Measurements from ENCODE around the gene NSD2. TPM values are rescaled to one million over a fixed set of nuclear protein-coding genes. Genes with fewer than 3 reads are reported as not detected.

The NSD2 gene
- total RNA-seq, 1 donor from 2014 or later = 138 TPM

DNA sequence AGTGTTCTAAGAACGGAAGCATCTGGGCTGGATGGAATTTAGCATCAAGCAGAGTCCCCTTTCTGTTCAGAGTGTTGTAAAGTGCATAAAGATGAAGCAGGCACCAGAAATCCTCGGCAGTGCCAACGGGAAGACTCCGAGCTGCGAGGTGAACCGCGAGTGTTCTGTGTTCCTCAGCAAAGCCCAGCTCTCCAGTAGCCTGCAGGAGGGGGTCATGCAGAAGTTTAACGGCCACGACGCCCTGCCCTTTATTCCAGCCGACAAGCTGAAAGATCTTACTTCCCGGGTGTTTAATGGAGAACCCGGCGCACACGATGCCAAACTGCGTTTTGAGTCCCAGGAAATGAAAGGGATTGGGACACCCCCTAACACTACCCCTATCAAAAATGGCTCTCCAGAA is 29.4 kb downstream of the NSD2 start:
- H3K27me3 Mint-ChIP-seq (ENCODE audit: unreplicated experiment) = peaks cover 4% of the 10 kb centered on the region
- H3K36me3 Mint-ChIP-seq (ENCODE audit: unreplicated experiment) = peaks cover 8% of the 10 kb centered on the region
- TF ChIP-seq, protein P1, sequence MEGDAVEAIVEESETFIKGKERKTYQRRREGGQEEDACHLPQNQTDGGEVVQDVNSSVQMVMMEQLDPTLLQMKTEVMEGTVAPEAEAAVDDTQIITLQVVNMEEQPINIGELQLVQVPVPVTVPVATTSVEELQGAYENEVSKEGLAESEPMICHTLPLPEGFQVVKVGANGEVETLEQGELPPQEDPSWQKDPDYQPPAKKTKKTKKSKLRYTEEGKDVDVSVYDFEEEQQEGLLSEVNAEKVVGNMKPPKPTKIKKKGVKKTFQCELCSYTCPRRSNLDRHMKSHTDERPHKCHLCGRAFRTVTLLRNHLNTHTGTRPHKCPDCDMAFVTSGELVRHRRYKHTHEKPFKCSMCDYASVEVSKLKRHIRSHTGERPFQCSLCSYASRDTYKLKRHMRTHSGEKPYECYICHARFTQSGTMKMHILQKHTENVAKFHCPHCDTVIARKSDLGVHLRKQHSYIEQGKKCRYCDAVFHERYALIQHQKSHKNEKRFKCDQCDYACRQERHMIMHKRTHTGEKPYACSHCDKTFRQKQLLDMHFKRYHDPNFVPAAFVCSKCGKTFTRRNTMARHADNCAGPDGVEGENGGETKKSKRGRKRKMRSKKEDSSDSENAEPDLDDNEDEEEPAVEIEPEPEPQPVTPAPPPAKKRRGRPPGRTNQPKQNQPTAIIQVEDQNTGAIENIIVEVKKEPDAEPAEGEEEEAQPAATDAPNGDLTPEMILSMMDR (IDR thresholded peaks at IDR 0.05; ENCODE audit: partially characterized antibody, unreplicated experiment) = no peak
- H3K27ac Mint-ChIP-seq (ENCODE audit: unreplicated experiment) = no peak overlapping the region
- H3K4me3 Mint-ChIP-seq (ENCODE audit: unreplicated experiment) = no peak overlapping the region
- no peak for DNase-seq
- H3K4me1 Mint-ChIP-seq (ENCODE audit: low read depth, unreplicated experiment) = peaks cover 16% of the 10 kb centered on the region
- peaks cover 2% of the 10 kb centered on the region for H3K9me3 Mint-ChIP-seq (ENCODE audit: unreplicated experiment)

DNA sequence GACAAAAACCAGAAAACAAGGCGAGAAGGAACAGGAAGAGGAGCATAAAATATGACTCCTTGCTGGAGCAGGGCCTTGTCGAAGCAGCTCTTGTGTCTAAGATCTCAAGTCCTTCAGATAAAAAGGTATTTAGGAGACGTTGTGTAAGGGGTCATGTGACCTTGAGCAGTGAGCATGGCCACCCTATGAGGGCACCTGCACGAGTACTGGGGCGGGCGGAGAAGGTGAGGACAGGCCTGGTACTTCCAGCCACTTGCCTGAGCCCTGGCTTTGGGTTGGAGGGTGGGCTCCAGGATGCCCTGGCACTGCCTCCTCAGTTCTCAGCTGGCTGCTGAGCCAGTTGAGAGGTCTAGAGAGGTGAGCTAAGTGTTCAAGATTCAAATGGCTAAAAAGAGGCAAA is 29.9 kb downstream of the NSD2 start:
- Mint-ChIP-seq H3K4me1 (ENCODE audit: low read depth, unreplicated experiment) (peaks cover 16% of the 10 kb centered on the region), H3K4me3 (ENCODE audit: unreplicated experiment) (no peak overlapping the region), H3K27ac (ENCODE audit: unreplicated experiment) (no peak overlapping the region), H3K36me3 (ENCODE audit: unreplicated experiment) (peaks cover 8% of the 10 kb centered on the region), H3K27me3 (ENCODE audit: unreplicated experiment) (peaks cover 4% of the 10 kb centered on the region), H3K9me3 (ENCODE audit: unreplicated experiment) (peaks cover 2% of the 10 kb centered on the region)
- DNase-seq = no peak
- TF ChIP-seq, protein P1 (IDR thresholded peaks at IDR 0.05; ENCODE audit: partially characterized antibody, unreplicated experiment) = no peak

DNA sequence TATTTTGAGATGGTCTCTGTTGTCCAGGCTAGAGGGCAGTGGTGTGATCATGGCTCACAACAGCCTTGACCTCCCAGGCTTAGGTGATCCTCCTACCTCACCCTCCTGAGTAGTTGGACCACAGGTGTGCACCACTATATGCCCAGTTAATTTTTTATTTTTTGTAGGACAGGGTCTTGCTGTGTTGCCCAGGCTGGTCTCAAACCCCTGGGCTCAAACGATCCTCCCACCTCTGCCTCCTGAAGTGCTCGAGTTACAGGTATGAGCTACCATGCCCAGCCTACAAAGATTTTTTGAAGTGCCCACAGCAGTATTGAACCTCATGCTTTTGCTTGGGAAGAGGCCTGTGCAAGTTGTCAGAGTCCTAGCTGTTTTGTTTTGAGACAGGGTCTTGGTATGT is 31.1 kb downstream of the NSD2 start:
- no peak for DNase-seq
- H3K4me1 Mint-ChIP-seq (ENCODE audit: low read depth, unreplicated experiment) = peaks cover 16% of the 10 kb centered on the region
- TF ChIP-seq, protein P1 (IDR thresholded peaks at IDR 0.05; ENCODE audit: partially characterized antibody, unreplicated experiment) = no peak
- H3K36me3 Mint-ChIP-seq (ENCODE audit: unreplicated experiment) = peaks cover 8% of the 10 kb centered on the region
- peaks cover 2% of the 10 kb centered on the region for H3K9me3 Mint-ChIP-seq (ENCODE audit: unreplicated experiment)
- H3K4me3 Mint-ChIP-seq (ENCODE audit: unreplicated experiment) = no peak overlapping the region
- H3K27me3 Mint-ChIP-seq (ENCODE audit: unreplicated experiment) = peaks cover 4% of the 10 kb centered on the region
- H3K27ac Mint-ChIP-seq (ENCODE audit: unreplicated experiment) = no peak overlapping the region

DNA sequence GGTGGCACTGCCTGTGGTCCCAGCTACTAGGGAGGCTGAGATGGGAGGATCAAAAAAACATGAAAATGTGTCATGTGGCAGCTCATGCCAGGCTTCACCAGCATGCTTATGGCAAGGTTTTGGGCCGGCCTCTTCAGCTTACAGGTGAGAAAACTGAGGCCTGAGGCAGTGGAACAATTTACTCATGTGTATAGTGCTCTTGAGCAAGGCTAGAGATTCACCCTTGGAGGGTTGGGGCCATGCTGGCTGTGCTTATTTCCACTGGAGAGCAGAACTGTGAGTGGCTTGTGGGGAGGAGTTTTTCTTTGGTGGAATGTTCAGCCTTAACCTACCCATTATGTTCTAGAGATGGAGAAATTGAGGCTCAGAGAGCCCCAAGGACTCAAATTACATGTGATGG is 31.8 kb downstream of the NSD2 start:
- Mint-ChIP-seq H3K9me3 (ENCODE audit: unreplicated experiment) (peaks cover 2% of the 10 kb centered on the region), H3K4me1 (ENCODE audit: low read depth, unreplicated experiment) (peaks cover 16% of the 10 kb centered on the region), H3K4me3 (ENCODE audit: unreplicated experiment) (no peak overlapping the region), H3K27ac (ENCODE audit: unreplicated experiment) (no peak overlapping the region), H3K36me3 (ENCODE audit: unreplicated experiment) (peaks cover 8% of the 10 kb centered on the region), H3K27me3 (ENCODE audit: unreplicated experiment) (peaks cover 2% of the 10 kb centered on the region)
- no peak for DNase-seq
- TF ChIP-seq, protein P1 (IDR thresholded peaks at IDR 0.05; ENCODE audit: partially characterized antibody, unreplicated experiment) = no peak

DNA sequence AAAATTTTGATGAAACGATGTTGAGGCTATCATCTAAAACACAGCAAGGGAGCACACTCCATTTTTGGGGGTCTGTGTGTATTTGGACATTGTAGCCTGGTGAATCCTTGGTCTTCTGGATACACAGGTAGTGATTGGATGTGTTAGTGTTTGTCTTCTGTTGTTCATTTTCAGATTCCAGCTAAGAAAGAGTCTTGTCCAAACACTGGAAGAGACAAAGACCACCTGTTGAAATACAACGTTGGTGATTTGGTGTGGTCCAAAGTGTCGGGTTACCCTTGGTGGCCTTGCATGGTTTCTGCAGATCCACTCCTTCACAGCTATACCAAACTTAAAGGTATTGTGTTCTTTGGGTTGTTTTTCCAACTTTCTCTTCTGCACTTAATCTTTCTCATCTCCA is 32.8 kb downstream of the NSD2 start:
- peaks cover 13% of the 10 kb centered on the region for H3K4me1 Mint-ChIP-seq (ENCODE audit: low read depth, unreplicated experiment)
- H3K4me3 Mint-ChIP-seq (ENCODE audit: unreplicated experiment) = no peak overlapping the region
- peaks cover 2% of the 10 kb centered on the region for H3K27me3 Mint-ChIP-seq (ENCODE audit: unreplicated experiment)
- no peak overlapping the region for H3K27ac Mint-ChIP-seq (ENCODE audit: unreplicated experiment)
- H3K9me3 Mint-ChIP-seq (ENCODE audit: unreplicated experiment) = peaks cover 2% of the 10 kb centered on the region
- peaks cover 8% of the 10 kb centered on the region for H3K36me3 Mint-ChIP-seq (ENCODE audit: unreplicated experiment)
- DNase-seq = no peak
- TF ChIP-seq, protein P1 (IDR thresholded peaks at IDR 0.05; ENCODE audit: partially characterized antibody, unreplicated experiment) = no peak
